RWPE2 (cell line): ENCODE results near the gene GLRA1.
A peak's percentile ranks its signal among the peaks of the same experiment; 100 is the strongest.

ENCODE experiments used
- ATAC-seq: fragments of 200-7000 bp; cut with Tn5 transposase; 3 replicates; pipeline ENCODE4 v1.9.1; 2021; ENCODE audit warnings: low read depth
- DNase-seq: peaks from one replicate; pipeline ENCODE4 v3.0.0-alpha.2; 2020; ENCODE audit warnings: low spot score
- H3K27ac ChIP-seq: fragments of 450-650 bp; 2 replicates; pipeline ENCODE4 v1.5.1; 2017; ENCODE audit warnings: mild to moderate bottlenecking; ENCODE audit not compliant: poor library complexity, severe bottlenecking
- H3K27me3 ChIP-seq: fragments of 250-450 bp; sonication (Bioruptor Pico); 2 replicates; pipeline ENCODE4 v1.5.1; 2021; ENCODE audit warnings: mild to moderate bottlenecking, moderate library complexity; ENCODE audit not compliant: insufficient read depth, poor library complexity, severe bottlenecking
- H3K36me3 ChIP-seq: fragments of 250-450 bp; sonication (Bioruptor Pico); 2 replicates; pipeline ENCODE4 v1.5.1; 2020; ENCODE audit warnings: low read depth, mild to moderate bottlenecking, moderate library complexity
- H3K4me1 ChIP-seq: fragments of 250-450 bp; sonication (Bioruptor Pico); 2 replicates; pipeline ENCODE4 v1.5.1; 2021; ENCODE audit warnings: mild to moderate bottlenecking, moderate library complexity; ENCODE audit not compliant: insufficient read depth, poor library complexity, severe bottlenecking
- H3K4me3 ChIP-seq: fragments of 250-450 bp; sonication (Bioruptor Pico); 2 replicates; pipeline ENCODE4 v1.5.1; 2021; ENCODE audit warnings: mild to moderate bottlenecking, moderate library complexity; ENCODE audit not compliant: severe bottlenecking
- H3K9me3 ChIP-seq: fragments of 250-450 bp; sonication (Bioruptor Pico); 2 replicates; pipeline ENCODE4 v1.5.1; 2021; ENCODE audit warnings: mild to moderate bottlenecking, moderate library complexity; ENCODE audit not compliant: severe bottlenecking
- CTCF ChIP-seq: fragments of 450-650 bp; IDR thresholded peaks from one replicate; pipeline ENCODE4 v1.5.1; 2017; ENCODE audit warnings: mild to moderate bottlenecking, moderate library complexity; ENCODE audit not compliant: poor library complexity, severe bottlenecking

GLRA1 gene

GRCh38 chr5:151952238-151952637, 27.6 kb upstream of the GLRA1 start:
- Histone ChIP-seq H3K27ac (no peak overlapping the region), H3K9me3 (no peaks in the 10 kb centered on the region), H3K36me3 (no peaks in the 10 kb centered on the region), H3K27me3 (peaks cover 4% of the 10 kb centered on the region), H3K4me3 (no peak overlapping the region), H3K4me1 (no peaks in the 10 kb centered on the region)
- DNase-seq = no peak
- ATAC-seq = no peak
- no peak for TF ChIP-seq CTCF

DNA sequence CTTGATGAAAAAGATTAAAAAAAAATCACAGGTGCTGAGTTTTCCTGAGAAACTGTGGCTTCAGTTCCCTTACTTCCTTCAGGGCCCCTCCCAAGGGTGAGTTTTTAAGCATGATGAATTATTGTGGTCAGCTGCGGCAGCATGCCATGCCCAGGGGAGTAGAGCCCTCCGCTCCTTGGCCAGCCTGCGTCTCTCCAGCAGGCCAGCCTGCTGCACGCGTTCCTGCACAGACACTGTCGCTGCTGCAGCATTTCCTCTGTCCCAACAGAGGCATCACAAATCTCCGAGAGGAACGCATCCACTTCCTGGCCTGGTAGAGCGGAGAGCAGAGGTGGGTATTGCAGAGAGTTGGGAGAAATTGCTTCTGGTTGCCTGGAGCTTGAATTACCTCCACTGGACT, 26.1 kb upstream of the GLRA1 start:
- Histone ChIP-seq H3K27ac (no peak overlapping the region), H3K36me3 (no peaks in the 10 kb centered on the region), H3K27me3 (peaks cover 4% of the 10 kb centered on the region), H3K4me3 (no peak overlapping the region), H3K9me3 (no peaks in the 10 kb centered on the region), H3K4me1 (no peaks in the 10 kb centered on the region)
- ATAC-seq (no peak), DNase-seq (no peak)
- TF ChIP-seq CTCF = no peak

DNA sequence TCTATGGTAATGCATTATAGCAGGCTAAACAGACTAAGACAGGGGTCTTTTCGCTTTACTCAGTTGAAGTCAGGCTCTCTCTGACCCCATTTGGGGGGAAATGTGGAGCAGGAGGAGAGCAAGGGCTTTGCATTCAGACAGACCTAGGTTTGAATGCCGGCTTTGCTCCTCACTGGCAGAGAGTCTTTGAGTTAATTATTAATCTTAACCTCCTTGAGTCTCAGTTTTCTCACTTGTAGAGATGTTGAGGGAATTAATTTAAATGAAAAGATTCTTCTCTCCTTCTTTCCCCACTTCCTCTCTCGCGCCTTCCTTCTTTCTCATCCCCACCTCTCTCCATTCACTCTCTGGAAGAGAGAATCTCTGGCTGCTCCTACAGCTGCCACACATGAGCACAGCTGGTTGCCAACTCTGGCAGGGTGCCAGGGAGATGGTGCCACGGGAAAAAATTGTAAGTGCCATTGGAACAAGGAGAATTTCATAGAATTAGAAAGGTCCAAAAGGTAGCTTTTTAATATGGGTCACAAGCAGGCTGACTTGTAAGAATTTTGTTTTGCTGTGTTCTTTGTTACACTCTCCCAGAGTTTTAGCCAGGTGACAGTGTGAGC, 25.2 kb upstream of the GLRA1 start:
- Histone ChIP-seq H3K27me3 (peaks cover 4% of the 10 kb centered on the region), H3K27ac (no peak overlapping the region)
- no peak for DNase-seq

DNA sequence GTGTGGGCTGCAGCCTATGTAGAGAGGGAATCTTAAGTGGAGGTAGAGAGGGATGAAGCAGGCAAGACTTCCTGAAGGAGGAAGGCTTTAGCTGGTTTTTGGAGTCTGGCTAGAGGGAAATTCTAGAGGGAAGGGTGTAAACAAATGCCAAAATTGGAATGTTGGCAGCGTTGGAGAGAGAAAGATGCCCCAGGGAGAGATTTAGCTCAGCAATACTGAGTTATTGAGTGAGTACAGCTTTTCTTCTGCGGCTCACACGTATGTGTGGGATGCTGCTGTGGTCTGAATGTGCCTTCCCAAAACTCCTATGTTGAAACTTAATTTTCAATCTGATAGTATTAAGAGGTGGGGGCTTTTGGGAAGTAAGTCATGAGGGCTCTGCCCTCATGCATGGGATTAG, 24.5 kb upstream of the GLRA1 start:
- no peaks in the 10 kb centered on the region for H3K36me3 ChIP-seq
- ATAC-seq (no peak), DNase-seq (no peak)
- H3K4me3 ChIP-seq = no peak overlapping the region
- H3K9me3 ChIP-seq = no peaks in the 10 kb centered on the region
- no peak overlapping the region for H3K27ac ChIP-seq
- no peak for TF ChIP-seq CTCF
- no peaks in the 10 kb centered on the region for H3K4me1 ChIP-seq
- H3K27me3 ChIP-seq = peaks cover 4% of the 10 kb centered on the region

More for the DNA sequence above, 25.2 kb upstream of the GLRA1 start:
- Histone ChIP-seq H3K36me3 (no peaks in the 10 kb centered on the region), H3K4me3 (no peak overlapping the region), H3K4me1 (no peaks in the 10 kb centered on the region), H3K9me3 (no peaks in the 10 kb centered on the region)
- no peak for ATAC-seq
- no peak for TF ChIP-seq CTCF

DNA sequence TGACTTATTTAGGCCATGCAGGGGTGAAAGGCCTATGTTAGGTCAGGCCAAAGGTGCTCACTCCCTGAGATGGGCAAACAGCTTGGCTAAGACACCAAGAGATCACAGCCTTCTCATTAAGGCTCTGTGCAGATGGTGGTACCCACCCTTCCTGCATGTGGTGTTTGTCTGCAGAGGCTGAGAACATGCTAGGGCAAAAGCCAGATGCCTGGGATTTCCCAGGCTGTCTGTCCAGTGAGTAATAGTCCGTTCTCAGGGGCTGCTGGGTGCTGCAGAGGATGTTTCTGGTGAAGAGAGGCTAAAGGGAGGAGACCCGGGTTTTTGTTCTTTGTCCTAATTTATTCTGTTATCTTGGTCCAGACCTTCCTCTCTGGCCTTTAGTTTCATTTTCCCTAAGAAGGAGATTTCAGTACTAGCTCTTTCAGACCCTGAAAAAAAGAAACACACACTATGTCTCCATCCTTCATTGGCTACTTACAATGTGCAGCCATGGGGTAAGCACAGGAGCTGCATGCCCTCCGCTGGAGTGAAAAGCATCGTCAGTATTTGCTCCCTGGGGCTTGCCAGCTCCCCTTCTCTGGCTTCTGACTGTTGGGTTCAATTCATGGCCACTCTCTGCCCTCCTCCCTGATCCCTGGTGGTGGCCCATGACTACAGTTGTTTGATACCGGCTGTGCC, 23.4 kb upstream of the GLRA1 start:
- Histone ChIP-seq H3K27me3 (peaks cover 4% of the 10 kb centered on the region), H3K4me1 (no peaks in the 10 kb centered on the region), H3K9me3 (no peaks in the 10 kb centered on the region), H3K27ac (no peak overlapping the region), H3K4me3 (no peak overlapping the region), H3K36me3 (no peaks in the 10 kb centered on the region)
- ATAC-seq (peak; percentile 78), DNase-seq (no peak)
- no peak for TF ChIP-seq CTCF
